Neuronal stem cell (in vitro differentiated cells): Measurements from ENCODE around the gene SPHK2.

ENCODE experiments used
- DNase-seq: peaks from one replicate; pipeline ENCODE4 v3.0.0-alpha.2; 2013; ENCODE audit warnings: low spot score
- H2AFZ ChIP-seq: one replicate; pipeline ENCODE4 v1.6.1; 2013; ENCODE audit warnings: mild to moderate bottlenecking, low read length, inconsistent platforms
- H2AK5ac ChIP-seq: 2 replicates; pipeline ENCODE4 v1.6.1; 2013; ENCODE audit warnings: low read depth, mild to moderate bottlenecking, inconsistent platforms, low read length, moderate library complexity, mixed read lengths
- H2BK120ac ChIP-seq: 2 replicates; pipeline ENCODE4 v1.6.1; 2013; ENCODE audit warnings: low read depth, mild to moderate bottlenecking, inconsistent platforms, low read length, moderate library complexity, mixed read lengths
- H2BK12ac ChIP-seq: one replicate; pipeline ENCODE4 v1.6.1; 2013; ENCODE audit warnings: low read length, inconsistent platforms
- H2BK15ac ChIP-seq: 2 replicates; pipeline ENCODE4 v1.6.1; 2013; ENCODE audit warnings: mild to moderate bottlenecking, low read length, inconsistent platforms, mixed read lengths
- H2BK5ac ChIP-seq: one replicate; pipeline ENCODE4 v1.6.1; 2013; ENCODE audit warnings: inconsistent platforms, mild to moderate bottlenecking, low read length, moderate library complexity
- H3K14ac ChIP-seq: one replicate; pipeline ENCODE4 v1.6.1; 2013; ENCODE audit warnings: low read length, inconsistent platforms
- H3K18ac ChIP-seq: 2 replicates; pipeline ENCODE4 v1.6.1; 2013; ENCODE audit warnings: low read length, inconsistent platforms
- H3K23ac ChIP-seq: 2 replicates; pipeline ENCODE4 v1.6.1; 2013; ENCODE audit warnings: low read depth, mild to moderate bottlenecking, mixed read lengths, low read length, inconsistent platforms; ENCODE audit not compliant: poor library complexity
- H3K27ac ChIP-seq: replicated peaks from 3 replicates; pipeline ENCODE4 v1.5.1; 2013; ENCODE audit warnings: low read length, inconsistent platforms
- H3K27me3 ChIP-seq, 3 experiments: 2 replicates each; pipeline ENCODE4 v1.6.1; 2013; ENCODE audit warnings: low read length in 3 of 3, mild to moderate bottlenecking in 2 of 3, inconsistent platforms in 1 of 3, low read depth in 1 of 3, mixed read lengths in 1 of 3, moderate library complexity in 1 of 3; ENCODE audit not compliant: control insufficient read depth in 3 of 3, insufficient read depth in 3 of 3
- H3K36me3 ChIP-seq, 2 donors: replicated peaks in 1 of 2; 2 replicates each; pipeline ENCODE4 v1.6.1; 2013; ENCODE audit warnings: low read length in 2 of 2; ENCODE audit not compliant: control insufficient read depth in 2 of 2, insufficient read depth in 2 of 2
- H3K4ac ChIP-seq: 2 replicates; pipeline ENCODE4 v1.6.1; 2013; ENCODE audit warnings: inconsistent platforms, mild to moderate bottlenecking, low read length, moderate library complexity
- H3K4me1 ChIP-seq, 2 donors: 1 replicate in 1 of 2; 2 replicates in 1 of 2; pipeline ENCODE4 v1.6.1; 2013; ENCODE audit warnings: low read length in 2 of 2, low read depth in 1 of 2; ENCODE audit not compliant: control insufficient read depth in 2 of 2, insufficient read depth in 1 of 2
- H3K4me2 ChIP-seq: one replicate; pipeline ENCODE4 v1.6.1; 2013; ENCODE audit warnings: mild to moderate bottlenecking, low read length, inconsistent platforms; ENCODE audit not compliant: insufficient read depth, poor library complexity, severe bottlenecking
- H3K4me3 ChIP-seq, 2 donors: 2 replicates each; pipeline ENCODE4 v1.5.1; 2013; ENCODE audit warnings: low read length in 2 of 2, mild to moderate bottlenecking in 2 of 2, inconsistent platforms in 1 of 2, moderate library complexity in 1 of 2
- H3K79me1 ChIP-seq: one replicate; pipeline ENCODE4 v1.6.1; 2013; ENCODE audit warnings: low read depth, mild to moderate bottlenecking, inconsistent platforms, low read length, moderate library complexity
- H3K9ac ChIP-seq: one replicate; pipeline ENCODE4 v1.6.1; 2013; ENCODE audit warnings: mild to moderate bottlenecking, low read depth, low read length, inconsistent platforms; ENCODE audit not compliant: poor library complexity
- H3K9me3 ChIP-seq, 2 donors: replicated peaks in 1 of 2; 2 replicates each; pipeline versions ENCODE3 to v1.6.1; 2013; ENCODE audit warnings: low read length in 2 of 2, mild to moderate bottlenecking in 2 of 2, inconsistent platforms in 1 of 2, low read depth in 1 of 2, mixed read lengths in 1 of 2, moderate library complexity in 1 of 2; ENCODE audit not compliant: control insufficient read depth in 2 of 2, insufficient read depth in 1 of 2
- H4K8ac ChIP-seq: one replicate; pipeline ENCODE4 v1.6.1; 2013; ENCODE audit warnings: low read depth, mild to moderate bottlenecking, inconsistent platforms, low read length, moderate library complexity
- H4K91ac ChIP-seq: one replicate; pipeline ENCODE4 v1.6.1; 2013; ENCODE audit warnings: low read length, low read depth, mild to moderate bottlenecking, inconsistent platforms; ENCODE audit not compliant: poor library complexity
- WGBS, 2 donors: extraction: QIAGEN DNeasy Blood & Tissue Kit; methylation state at CpG; one replicate each; pipeline ENCODE4 v1.1.7; 2013; ENCODE audit warnings: missing lambda C conversion rate in 2 of 2, mixed read lengths in 1 of 2; ENCODE audit not compliant: insufficient read length in 2 of 2, insufficient replicate concordance in 1 of 2; ENCODE audit errors: extremely low coverage in 2 of 2; 5-methylcytosine and 5-hydroxymethylcytosine counted together

Gene SPHK2

DNA sequence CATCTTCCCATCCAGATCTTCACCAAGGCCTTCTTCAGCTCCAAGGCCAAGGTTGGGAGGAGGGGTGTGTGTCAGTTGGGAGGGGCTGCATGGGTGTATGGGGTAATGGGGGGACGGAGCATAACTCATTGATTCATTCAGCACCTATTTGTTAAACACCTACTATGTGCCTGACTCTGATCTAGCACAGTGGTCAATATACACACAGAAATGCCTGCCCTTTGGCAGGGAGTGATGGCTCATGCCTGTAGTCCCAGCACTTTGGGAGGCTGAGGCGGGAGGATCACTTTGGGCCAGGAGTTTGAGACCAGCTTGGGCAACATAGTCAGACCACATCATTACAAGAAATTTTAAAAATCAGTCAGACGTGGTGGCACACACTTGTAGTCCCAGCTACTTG is 31.9 kb upstream of the SPHK2 start:
- H2BK5ac ChIP-seq = no peak overlapping the region
- no peak overlapping the region for H3K9ac ChIP-seq
- H3K18ac ChIP-seq = peak overlapping the region; percentile 76
- H2BK12ac ChIP-seq = peak overlapping the region; percentile 7
- no peaks in the 10 kb centered on the region for H3K36me3 ChIP-seq
- no peak overlapping the region for H3K23ac ChIP-seq
- H4K91ac ChIP-seq = no peak overlapping the region
- H4K8ac ChIP-seq = no peak overlapping the region
- no peak overlapping the region for H3K27ac ChIP-seq
- H3K27me3 ChIP-seq = peaks cover 0 to 20% (median 0%) of the 10 kb centered on the region in 3 experiments
- no peak overlapping the region for H3K14ac ChIP-seq
- no CpG with 5 or more reads among the region's 3 CpGs for WGBS, 2 donors
- H3K4ac ChIP-seq = no peak overlapping the region
- no peak overlapping the region for H3K4me3 ChIP-seq
- H3K9me3 ChIP-seq = no peaks in the 10 kb centered on the region
- no peak overlapping the region for H2AK5ac ChIP-seq
- H2BK15ac ChIP-seq = no peak overlapping the region
- H2AFZ ChIP-seq = no peak overlapping the region
- no peak overlapping the region for H2BK120ac ChIP-seq
- peaks cover 2% of the 10 kb centered on the region for H3K79me1 ChIP-seq
- no peak for DNase-seq
- peaks cover 3 to 9% of the 10 kb centered on the region in 2 donors for H3K4me1 ChIP-seq
- H3K4me2 ChIP-seq = no peak overlapping the region

DNA sequence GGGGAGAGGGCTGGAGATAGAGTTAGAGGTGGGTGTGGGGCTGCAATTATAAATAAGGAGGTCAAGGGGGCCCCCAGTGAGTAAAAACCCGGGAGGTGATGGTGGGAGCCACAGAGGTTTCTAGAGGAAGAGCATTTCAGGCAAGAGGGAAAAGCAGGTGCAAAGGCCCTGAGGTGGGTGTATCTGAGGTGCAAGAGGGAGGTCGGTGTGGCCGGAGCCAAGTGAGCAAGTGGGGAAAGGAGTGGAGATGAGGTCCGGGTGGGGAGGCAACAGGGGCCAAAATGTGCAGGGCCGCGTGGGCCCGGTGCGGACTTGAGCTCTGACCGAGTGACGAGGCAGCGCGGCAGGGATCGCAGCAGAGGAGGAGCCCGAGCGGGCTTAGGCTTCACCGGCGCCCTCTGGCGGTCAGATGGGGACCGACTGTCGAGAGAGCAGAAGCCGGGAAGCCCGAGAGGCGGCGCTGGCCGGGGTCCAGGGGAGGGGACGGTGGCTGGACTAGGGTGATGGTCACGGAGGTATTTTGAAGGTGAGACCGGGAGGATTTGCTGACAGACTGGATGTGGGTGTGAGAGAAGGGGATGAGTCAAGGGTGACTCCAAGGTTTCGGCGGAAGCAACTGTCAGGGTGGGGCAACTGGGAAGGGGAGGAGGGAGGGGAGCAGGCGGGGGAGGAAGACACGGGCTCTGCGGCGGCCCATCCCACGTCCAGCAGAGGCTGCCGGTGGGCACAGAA is 30.5 kb upstream of the SPHK2 start:
- Histone ChIP-seq H3K18ac (peak overlapping the region; percentile 92), H2BK5ac (peak overlapping the region; percentile 2), H3K9ac (no peak overlapping the region), H3K23ac (peak overlapping the region; percentile 89), H3K14ac (no peak overlapping the region), H3K9me3 (no peaks in the 10 kb centered on the region), H2AFZ (peak overlapping the region; percentile 82), H3K79me1 (peaks cover 4% of the 10 kb centered on the region), H4K8ac (no peak overlapping the region), H3K36me3 (no peaks in the 10 kb centered on the region), H3K4ac (no peak overlapping the region), H2BK15ac (peak overlapping the region; percentile 58), H3K4me2 (peak overlapping the region; percentile 54), H2BK12ac (no peak overlapping the region), H3K27me3 (peaks cover 0 to 20% (median 0%) of the 10 kb centered on the region in 3 experiments), H4K91ac (no peak overlapping the region), H3K4me3 (peak overlapping the region; percentile 12 to 30), H3K27ac (no peak overlapping the region), H2AK5ac (no peak overlapping the region), H2BK120ac (no peak overlapping the region), H3K4me1 (peaks cover 3 to 8% of the 10 kb centered on the region in 2 donors)
- no CpG with 5 or more reads among the region's 36 CpGs for WGBS, 2 donors
- DNase-seq = peak; percentile 78

DNA sequence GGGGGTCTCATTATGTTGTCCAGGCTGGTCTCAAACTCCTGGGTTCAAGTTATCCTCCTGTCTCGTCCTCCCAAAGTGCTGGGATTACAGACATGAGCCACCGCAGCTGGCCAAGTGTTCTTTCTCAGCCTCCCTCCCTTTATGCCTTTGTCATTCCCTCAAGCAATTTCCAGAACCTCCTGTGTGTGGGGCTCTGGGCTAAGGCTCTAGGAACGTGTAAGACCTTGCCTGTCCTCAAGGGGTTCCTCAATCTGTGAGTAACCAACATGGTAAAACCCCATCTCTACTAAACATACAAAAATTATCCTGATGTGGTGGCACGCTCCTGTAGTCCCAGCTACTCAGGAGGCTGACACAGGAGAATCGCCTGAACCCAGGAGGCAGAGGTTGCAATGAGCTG is 28.3 kb upstream of the SPHK2 start:
- H2AFZ ChIP-seq = no peak overlapping the region
- no peak for DNase-seq
- H3K23ac ChIP-seq = no peak overlapping the region
- H2AK5ac ChIP-seq = peak overlapping the region; percentile 15
- H2BK5ac ChIP-seq = no peak overlapping the region
- no peaks in the 10 kb centered on the region for H3K36me3 ChIP-seq
- H3K79me1 ChIP-seq = peaks cover 4% of the 10 kb centered on the region
- H3K4me2 ChIP-seq = no peak overlapping the region
- no CpG with 5 or more reads among the region's 5 CpGs for WGBS, 2 donors
- H3K18ac ChIP-seq = no peak overlapping the region
- no peak overlapping the region for H3K27ac ChIP-seq
- no peak overlapping the region for H4K8ac ChIP-seq
- H3K9ac ChIP-seq = no peak overlapping the region
- H4K91ac ChIP-seq = no peak overlapping the region
- H2BK120ac ChIP-seq = no peak overlapping the region
- peaks cover 0 to 5% of the 10 kb centered on the region in 2 donors for H3K4me1 ChIP-seq
- no peak overlapping the region for H2BK15ac ChIP-seq
- H3K14ac ChIP-seq = no peak overlapping the region
- H3K4ac ChIP-seq = no peak overlapping the region
- no peak overlapping the region for H3K4me3 ChIP-seq
- H3K9me3 ChIP-seq = no peaks in the 10 kb centered on the region
- H3K27me3 ChIP-seq = peaks cover 0 to 17% (median 0%) of the 10 kb centered on the region in 3 experiments
- no peak overlapping the region for H2BK12ac ChIP-seq

DNA sequence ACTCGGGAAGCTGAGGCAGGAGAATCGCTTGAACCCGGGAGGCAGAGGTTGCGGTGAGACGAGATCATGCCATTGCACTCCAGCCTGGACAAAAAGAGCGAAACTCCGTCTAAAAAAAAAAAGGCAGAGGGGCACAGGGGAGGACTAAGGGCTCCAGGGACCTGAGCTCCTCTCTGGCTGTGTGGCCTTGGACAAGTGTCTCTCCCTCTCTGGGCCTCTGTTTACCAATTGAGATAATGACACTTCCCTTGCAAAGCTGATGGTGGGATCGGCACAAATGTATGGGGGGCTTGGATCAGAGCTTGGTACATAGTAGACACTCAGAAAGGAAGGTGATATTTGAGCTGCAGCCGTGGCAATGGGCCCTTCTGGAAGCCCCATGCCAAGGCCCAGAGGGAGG is 24.1 kb upstream of the SPHK2 start:
- H3K9ac ChIP-seq = no peak overlapping the region
- no peak overlapping the region for H4K8ac ChIP-seq
- peaks cover 2% of the 10 kb centered on the region for H3K79me1 ChIP-seq
- no peak for DNase-seq
- H4K91ac ChIP-seq = no peak overlapping the region
- no CpG with 5 or more reads among the region's 9 CpGs for WGBS, 2 donors
- H2BK5ac ChIP-seq = no peak overlapping the region
- H2AFZ ChIP-seq = no peak overlapping the region
- H2AK5ac ChIP-seq = no peak overlapping the region
- H2BK12ac ChIP-seq = no peak overlapping the region
- H2BK120ac ChIP-seq = no peak overlapping the region
- H3K27ac ChIP-seq = no peak overlapping the region
- no peak overlapping the region for H3K4ac ChIP-seq
- no peak overlapping the region for H3K4me3 ChIP-seq
- no peaks in the 10 kb centered on the region for H3K36me3 ChIP-seq
- no peaks in the 10 kb centered on the region for H3K4me1 ChIP-seq
- no peak overlapping the region for H3K18ac ChIP-seq
- H3K14ac ChIP-seq = no peak overlapping the region
- H3K23ac ChIP-seq = no peak overlapping the region
- H3K9me3 ChIP-seq = no peaks in the 10 kb centered on the region
- no peak overlapping the region for H2BK15ac ChIP-seq
- peaks cover 0 to 6% (median 0%) of the 10 kb centered on the region in 3 experiments for H3K27me3 ChIP-seq
- H3K4me2 ChIP-seq = no peak overlapping the region
